ENCODE results near the gene SMIM10L2A.
"Not testable (repeated sequence)": the region's sequence is repeated elsewhere in the genome, so short reads cannot be mapped to it uniquely, and the experiment has no call there.

Gene SMIM10L2A

GRCh38 chrX:135421932-135422809 is at the start of gene SMIM10L2A:
SMIM10L2A (plus strand) TSS chrX:135421944; CDS start chrX:135422132, 188 bp downstream.
- no peak for DNase-seq (ENCODE audit: low spot score)

GRCh38 chrX:135373357-135373756 is 48.4 kb upstream of the SMIM10L2A start:
- no peak for DNase-seq (ENCODE audit: low spot score)

- DNase-seq (ENCODE audit: low spot score) = no peak
Measured at GRCh38 chrX:135382260-135382659, 39.5 kb upstream of the SMIM10L2A start.

- no peak for DNase-seq (ENCODE audit: low spot score)
Measured at GRCh38 chrX:135383249-135383648, 38.5 kb upstream of the SMIM10L2A start.

GRCh38 chrX:135384161-135384836 is 37.4 kb upstream of the SMIM10L2A start:
- DNase-seq (ENCODE audit: low spot score) = no peak

- no peak for DNase-seq (ENCODE audit: low spot score)
Measured at GRCh38 chrX:135388841-135389240, 32.9 kb upstream of the SMIM10L2A start.

- no peak for DNase-seq (ENCODE audit: low spot score)
Measured at GRCh38 chrX:135389243-135389642, 32.5 kb upstream of the SMIM10L2A start.

GRCh38 chrX:135389717-135390116 is 32.0 kb upstream of the SMIM10L2A start:
- no peak for DNase-seq (ENCODE audit: low spot score)

GRCh38 chrX:135391734-135392133 is 30.0 kb upstream of the SMIM10L2A start:
- DNase-seq (ENCODE audit: low spot score) = no peak

GRCh38 chrX:135393051-135393450 is 28.7 kb upstream of the SMIM10L2A start:
- DNase-seq (ENCODE audit: low spot score) = no peak

GRCh38 chrX:135395064-135395463 is 26.7 kb upstream of the SMIM10L2A start:
- DNase-seq (ENCODE audit: low spot score) = no peak

GRCh38 chrX:135396109-135396508 is 25.6 kb upstream of the SMIM10L2A start:
- no peak for DNase-seq (ENCODE audit: low spot score)

- no peak for DNase-seq (ENCODE audit: low spot score)
Measured at GRCh38 chrX:135396566-135396965, 25.2 kb upstream of the SMIM10L2A start.

GRCh38 chrX:135397652-135398051 is 24.1 kb upstream of the SMIM10L2A start:
- DNase-seq (ENCODE audit: low spot score) = no peak

- DNase-seq (ENCODE audit: low spot score) = no peak
Measured at GRCh38 chrX:135403374-135403773, 18.4 kb upstream of the SMIM10L2A start.

- not testable (repeated sequence) for DNase-seq (ENCODE audit: low spot score)
Measured at GRCh38 chrX:135406428-135406827, 15.3 kb upstream of the SMIM10L2A start.

- no peak for DNase-seq (ENCODE audit: low spot score)
Measured at GRCh38 chrX:135408794-135409193, 12.9 kb upstream of the SMIM10L2A start.

GRCh38 chrX:135410861-135411627 is 10.7 kb upstream of the SMIM10L2A start:
- DNase-seq (ENCODE audit: low spot score) = no peak

- no peak for DNase-seq (ENCODE audit: low spot score)
Measured at GRCh38 chrX:135411893-135412292, 9.9 kb upstream of the SMIM10L2A start.

- no peak for DNase-seq (ENCODE audit: low spot score)
Measured at GRCh38 chrX:135416546-135416945, 5.2 kb upstream of the SMIM10L2A start.

GRCh38 chrX:135420831-135421230 is 913 bp upstream of the SMIM10L2A start:
- DNase-seq (ENCODE audit: low spot score) = no peak

GRCh38 chrX:135421537-135421931 is 210 bp upstream of the SMIM10L2A start:
- peak; percentile 43 for DNase-seq (ENCODE audit: low spot score)

GRCh38 chrX:135422810-135423168 is 1.0 kb downstream of the SMIM10L2A start:
- DNase-seq (ENCODE audit: low spot score) = not testable (repeated sequence)
